Right lobe of liver (tissue), 4 donors: Measurements from ENCODE around the gene MCCC1.

Experiments
- POLR2A ChIP-seq: fragments of 450-650 bp; IDR thresholded peaks from one replicate; pipeline ENCODE4 v1.6.1; 2017; ENCODE audit warnings: antibody characterized with exemption, mild to moderate bottlenecking
- TF ChIP-seq, protein P1 (sequence below), 4 donors: fragments of 200-600 bp in 3 of 4; fragments of 450-650 bp in 1 of 4; IDR thresholded peaks; one replicate each; pipeline versions ENCODE4 v1.5.1 to v1.8.0; 2016 to 2022; ENCODE audit warnings: antibody characterized with exemption in 4 of 4, mild to moderate bottlenecking in 2 of 4
- donor health status: DM: no; HTN: no; CAD: no.
- donor health status: DM: no; HTN: no; CAD: no.
- donor health status: DM: no; HTN: yes; CAD: no.

- TF ChIP-seq POLR2A, result no peak
- TF ChIP-seq, protein P1, sequence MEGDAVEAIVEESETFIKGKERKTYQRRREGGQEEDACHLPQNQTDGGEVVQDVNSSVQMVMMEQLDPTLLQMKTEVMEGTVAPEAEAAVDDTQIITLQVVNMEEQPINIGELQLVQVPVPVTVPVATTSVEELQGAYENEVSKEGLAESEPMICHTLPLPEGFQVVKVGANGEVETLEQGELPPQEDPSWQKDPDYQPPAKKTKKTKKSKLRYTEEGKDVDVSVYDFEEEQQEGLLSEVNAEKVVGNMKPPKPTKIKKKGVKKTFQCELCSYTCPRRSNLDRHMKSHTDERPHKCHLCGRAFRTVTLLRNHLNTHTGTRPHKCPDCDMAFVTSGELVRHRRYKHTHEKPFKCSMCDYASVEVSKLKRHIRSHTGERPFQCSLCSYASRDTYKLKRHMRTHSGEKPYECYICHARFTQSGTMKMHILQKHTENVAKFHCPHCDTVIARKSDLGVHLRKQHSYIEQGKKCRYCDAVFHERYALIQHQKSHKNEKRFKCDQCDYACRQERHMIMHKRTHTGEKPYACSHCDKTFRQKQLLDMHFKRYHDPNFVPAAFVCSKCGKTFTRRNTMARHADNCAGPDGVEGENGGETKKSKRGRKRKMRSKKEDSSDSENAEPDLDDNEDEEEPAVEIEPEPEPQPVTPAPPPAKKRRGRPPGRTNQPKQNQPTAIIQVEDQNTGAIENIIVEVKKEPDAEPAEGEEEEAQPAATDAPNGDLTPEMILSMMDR (IDR thresholded peaks at IDR 0.05), result no peak
Observed at GRCh38 chr3:183080628-183081027, 18.7 kb downstream of the MCCC1 start.
